Astrocyte (in vitro differentiated cells and primary cell): ENCODE data around the gene P2RX4.
"Not testable (repeated sequence)": the region's sequence is repeated elsewhere in the genome, so short reads cannot be mapped to it uniquely, and the experiment has no call there.

Experiments
- EZH2 ChIP-seq: IDR thresholded peaks from 2 replicates; pipeline ENCODE4 v1.6.1; 2012; ENCODE audit warnings: mild to moderate bottlenecking, low read length, inconsistent platforms; ENCODE audit not compliant: insufficient read depth
- TF ChIP-seq, protein P1 (sequence below): IDR thresholded peaks from 2 replicates; pipeline ENCODE4 v1.5.1; 2011; ENCODE audit warnings: low read depth, mild to moderate bottlenecking, inconsistent platforms, low read length, moderate library complexity; ENCODE audit not compliant: insufficient read depth

DNA sequence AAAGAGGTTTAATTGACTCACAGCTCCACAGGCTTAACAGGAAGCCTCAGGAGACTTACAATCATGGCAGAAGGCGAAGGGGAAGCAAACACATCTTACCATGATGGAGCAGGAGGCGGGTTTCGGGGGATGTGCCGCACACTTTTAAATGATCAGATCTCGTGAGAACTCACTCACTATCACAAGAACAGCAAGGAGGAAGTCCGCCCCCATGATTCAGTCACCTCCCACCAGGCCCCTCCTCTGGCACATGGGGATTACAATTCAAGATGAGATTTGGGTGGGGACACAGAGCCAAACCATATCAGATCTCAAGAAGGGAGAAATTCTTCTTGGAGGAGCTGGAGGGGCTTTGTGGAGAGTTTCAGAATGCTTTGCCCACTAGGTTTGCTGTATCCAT, 45.1 kb upstream of the P2RX4 start:
- TF ChIP-seq, protein P1, sequence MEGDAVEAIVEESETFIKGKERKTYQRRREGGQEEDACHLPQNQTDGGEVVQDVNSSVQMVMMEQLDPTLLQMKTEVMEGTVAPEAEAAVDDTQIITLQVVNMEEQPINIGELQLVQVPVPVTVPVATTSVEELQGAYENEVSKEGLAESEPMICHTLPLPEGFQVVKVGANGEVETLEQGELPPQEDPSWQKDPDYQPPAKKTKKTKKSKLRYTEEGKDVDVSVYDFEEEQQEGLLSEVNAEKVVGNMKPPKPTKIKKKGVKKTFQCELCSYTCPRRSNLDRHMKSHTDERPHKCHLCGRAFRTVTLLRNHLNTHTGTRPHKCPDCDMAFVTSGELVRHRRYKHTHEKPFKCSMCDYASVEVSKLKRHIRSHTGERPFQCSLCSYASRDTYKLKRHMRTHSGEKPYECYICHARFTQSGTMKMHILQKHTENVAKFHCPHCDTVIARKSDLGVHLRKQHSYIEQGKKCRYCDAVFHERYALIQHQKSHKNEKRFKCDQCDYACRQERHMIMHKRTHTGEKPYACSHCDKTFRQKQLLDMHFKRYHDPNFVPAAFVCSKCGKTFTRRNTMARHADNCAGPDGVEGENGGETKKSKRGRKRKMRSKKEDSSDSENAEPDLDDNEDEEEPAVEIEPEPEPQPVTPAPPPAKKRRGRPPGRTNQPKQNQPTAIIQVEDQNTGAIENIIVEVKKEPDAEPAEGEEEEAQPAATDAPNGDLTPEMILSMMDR, result not testable (repeated sequence)
- not testable (repeated sequence) for TF ChIP-seq EZH2
